PFSK-1 (cell line): ENCODE results near the gene JAK1.

Experiments used
- FOXP2 ChIP-seq: optimal IDR thresholded peaks from 2 replicates; pipeline ENCODE3; 2011; ENCODE audit warnings: borderline replicate concordance, control low read depth, inconsistent platforms; ENCODE audit not compliant: insufficient read depth; ENCODE audit errors: extremely low read length, extremely low read depth
- POLR2AphosphoS5 ChIP-seq: IDR thresholded peaks from 2 replicates; pipeline ENCODE4 v1.6.1; 2012; ENCODE audit warnings: low read depth, mild to moderate bottlenecking, control low read depth, low read length, moderate library complexity
- REST ChIP-seq, 2 experiments: IDR thresholded peaks; 2 replicates each; pipeline versions ENCODE4 v1.6.1 to v1.8.0; 2011 to 2012; ENCODE audit warnings: low read depth in 2 of 2, low read length in 2 of 2, control low read depth in 1 of 2, inconsistent platforms in 1 of 2, mild to moderate bottlenecking in 1 of 2, moderate library complexity in 1 of 2; ENCODE audit not compliant: insufficient read depth in 1 of 2
- SIN3A ChIP-seq: IDR thresholded peaks from 2 replicates; pipeline ENCODE4 v1.6.1; 2012; ENCODE audit warnings: mild to moderate bottlenecking, low read length, moderate library complexity, borderline replicate concordance; ENCODE audit not compliant: insufficient read depth
- TAF1 ChIP-seq: IDR thresholded peaks from 2 replicates; pipeline ENCODE4 v1.6.1; 2012; ENCODE audit warnings: low read length, control low read depth, borderline replicate concordance; ENCODE audit not compliant: insufficient read depth

Gene JAK1

GRCh38 chr1:64948905-64949833 is 17.2 kb downstream of the JAK1 start:
- TF ChIP-seq FOXP2 (no peak), POLR2AphosphoS5 (no peak), REST (IDR thresholded peaks at IDR 0.05; ENCODE audit: insufficient read depth in 1 of 2, low read depth in 2 of 2, low read length in 2 of 2) (no peak), TAF1 (no peak), SIN3A (no peak)

- no peak for TF ChIP-seq SIN3A
- no peak for TF ChIP-seq TAF1
- no peak for TF ChIP-seq REST (IDR thresholded peaks at IDR 0.05; ENCODE audit: insufficient read depth in 1 of 2, low read depth in 2 of 2, low read length in 2 of 2)
- TF ChIP-seq POLR2AphosphoS5, result no peak
- TF ChIP-seq FOXP2, result no peak
Measured at GRCh38 chr1:64948216-64948615, 18.1 kb downstream of the JAK1 start.

- TF ChIP-seq SIN3A, result no peak
- no peak for TF ChIP-seq FOXP2
- TF ChIP-seq REST (IDR thresholded peaks at IDR 0.05; ENCODE audit: insufficient read depth in 1 of 2, low read depth in 2 of 2, low read length in 2 of 2), result no peak
- TF ChIP-seq TAF1, result no peak
- TF ChIP-seq POLR2AphosphoS5, result no peak
Measured at GRCh38 chr1:64946916-64947315, 19.4 kb downstream of the JAK1 start.

- TF ChIP-seq SIN3A (no peak), TAF1 (no peak), FOXP2 (no peak)
Measured at GRCh38 chr1:64944913-64945312, 21.4 kb downstream of the JAK1 start.

- TF ChIP-seq SIN3A, result no peak
- no peak for TF ChIP-seq REST (IDR thresholded peaks at IDR 0.05; ENCODE audit: insufficient read depth in 1 of 2, low read depth in 2 of 2, low read length in 2 of 2)
- no peak for TF ChIP-seq FOXP2
- no peak for TF ChIP-seq TAF1
- no peak for TF ChIP-seq POLR2AphosphoS5
Measured at GRCh38 chr1:64942675-64943074, 23.7 kb downstream of the JAK1 start.
